ENCODE results near the gene KRT71. TPM values are rescaled to one million over a fixed set of nuclear protein-coding genes. Genes with fewer than 3 reads are reported as not detected.

The KRT71 gene
- total RNA-seq, 4 donors from 2014 or later = not detected

- intact Hi-C loops (cut with DNase I; ENCODE audit: low total_unique reads) = no loop called here
- Histone ChIP-seq H3K36me3 (no peaks in the 10 kb centered on the region), H3K27ac (no peak overlapping the region), H3K27me3 (peaks cover 0 to 9% (median 0%) of the 10 kb centered on the region in 3 donors), H3K4me3 (no peak overlapping the region), H3K9me3 (no peaks in the 10 kb centered on the region), H3K4me1 (no peaks in the 10 kb centered on the region)
- ATAC-seq = no peak
- TF ChIP-seq CTCF (IDR thresholded peaks at IDR 0.05 in 4 of 5, conservative IDR thresholded peaks at IDR 0.05 in 1 of 5) = no peak
- TF ChIP-seq POLR2A (IDR thresholded peaks at IDR 0.05) = no peak
- no peak for DNase-seq
- in situ Hi-C loops (cut with MboI; ENCODE audit: low sequenced_read_pairs in 4 of 4) = no loop called here
Measured at GRCh38 chr12:52524898-52525591, 27.9 kb downstream of the KRT71 start.

- no peak overlapping the region for H3K4me3 ChIP-seq
- TF ChIP-seq POLR2A (IDR thresholded peaks at IDR 0.05) (no peak), CTCF (IDR thresholded peaks at IDR 0.05 in 4 of 5, conservative IDR thresholded peaks at IDR 0.05 in 1 of 5) (no peak)
- ATAC-seq = no peak
- H3K4me1 ChIP-seq = no peaks in the 10 kb centered on the region
- intact Hi-C loops (cut with DNase I; ENCODE audit: low total_unique reads) (no loop called here), in situ Hi-C loops (cut with MboI; ENCODE audit: low sequenced_read_pairs in 4 of 4) (no loop called here)
- H3K27me3 ChIP-seq = peaks cover 0 to 9% (median 0%) of the 10 kb centered on the region in 3 donors
- DNase-seq = no peak
- no peaks in the 10 kb centered on the region for H3K9me3 ChIP-seq
- no peaks in the 10 kb centered on the region for H3K36me3 ChIP-seq
- H3K27ac ChIP-seq = no peak overlapping the region
Measured at GRCh38 chr12:52524241-52524897, 28.6 kb downstream of the KRT71 start.

- H3K9me3 ChIP-seq = no peaks in the 10 kb centered on the region
- peaks cover 0 to 9% (median 0%) of the 10 kb centered on the region in 3 donors for H3K27me3 ChIP-seq
- no peak for DNase-seq
- no peaks in the 10 kb centered on the region for H3K36me3 ChIP-seq
- in situ Hi-C loops (cut with MboI; ENCODE audit: low sequenced_read_pairs in 4 of 4) (no loop called here), intact Hi-C loops (cut with DNase I; ENCODE audit: low total_unique reads) (no loop called here)
- no peaks in the 10 kb centered on the region for H3K4me1 ChIP-seq
- H3K27ac ChIP-seq = no peak overlapping the region
- TF ChIP-seq CTCF (IDR thresholded peaks at IDR 0.05 in 4 of 5, conservative IDR thresholded peaks at IDR 0.05 in 1 of 5) = no peak
- no peak for TF ChIP-seq POLR2A (IDR thresholded peaks at IDR 0.05)
- ATAC-seq = no peak
- H3K4me3 ChIP-seq = no peak overlapping the region
Measured at GRCh38 chr12:52523824-52524223, 29.1 kb downstream of the KRT71 start.

- Histone ChIP-seq H3K9me3 (no peaks in the 10 kb centered on the region), H3K36me3 (no peaks in the 10 kb centered on the region), H3K27me3 (peaks cover 0 to 9% (median 0%) of the 10 kb centered on the region in 3 donors), H3K4me3 (no peak overlapping the region), H3K4me1 (no peaks in the 10 kb centered on the region), H3K27ac (no peak overlapping the region)
- no peak for TF ChIP-seq POLR2A (IDR thresholded peaks at IDR 0.05)
- no peak for ATAC-seq
- intact Hi-C loops (cut with DNase I; ENCODE audit: low total_unique reads) (no loop called here), in situ Hi-C loops (cut with MboI; ENCODE audit: low sequenced_read_pairs in 4 of 4) (no loop called here)
- no peak for DNase-seq
Measured at GRCh38 chr12:52522346-52523011, 30.5 kb downstream of the KRT71 start.
